WERI-Rb-1 (cell line): ENCODE data around the gene ZNF627.

ENCODE experiments used
- DNase-seq: peaks from one replicate; pipeline ENCODE4 v3.0.0-alpha.2; 2020
- H3K27ac ChIP-seq: fragments of 250-450 bp; sonication (Bioruptor Pico); 2 replicates; pipeline ENCODE4 v1.5.1; 2020; ENCODE audit warnings: mild to moderate bottlenecking, moderate library complexity
- H3K27me3 ChIP-seq: fragments of 250-450 bp; sonication (Bioruptor Pico); 2 replicates; pipeline ENCODE4 v1.5.1; 2021; ENCODE audit warnings: mild to moderate bottlenecking, low read depth, moderate library complexity; ENCODE audit not compliant: insufficient read depth, severe bottlenecking
- H3K36me3 ChIP-seq: fragments of 250-450 bp; sonication (Bioruptor Pico); 2 replicates; pipeline ENCODE4 v1.5.1; 2020; ENCODE audit warnings: mild to moderate bottlenecking, moderate library complexity
- H3K4me3 ChIP-seq: 2 replicates; pipeline ENCODE4 v1.5.1; 2011; ENCODE audit warnings: low read depth, mild to moderate bottlenecking, control low read depth, low read length
- H3K9me3 ChIP-seq: fragments of 250-450 bp; sonication (Bioruptor Pico); 2 replicates; pipeline ENCODE4 v1.5.1; 2021; ENCODE audit warnings: mild to moderate bottlenecking, moderate library complexity; ENCODE audit not compliant: severe bottlenecking
- TF ChIP-seq, protein P1 (sequence below): IDR thresholded peaks from 2 replicates; pipeline ENCODE4 v1.5.1; 2011; ENCODE audit warnings: low read depth, mild to moderate bottlenecking, control low read depth, inconsistent platforms, low read length

Gene ZNF627

DNA sequence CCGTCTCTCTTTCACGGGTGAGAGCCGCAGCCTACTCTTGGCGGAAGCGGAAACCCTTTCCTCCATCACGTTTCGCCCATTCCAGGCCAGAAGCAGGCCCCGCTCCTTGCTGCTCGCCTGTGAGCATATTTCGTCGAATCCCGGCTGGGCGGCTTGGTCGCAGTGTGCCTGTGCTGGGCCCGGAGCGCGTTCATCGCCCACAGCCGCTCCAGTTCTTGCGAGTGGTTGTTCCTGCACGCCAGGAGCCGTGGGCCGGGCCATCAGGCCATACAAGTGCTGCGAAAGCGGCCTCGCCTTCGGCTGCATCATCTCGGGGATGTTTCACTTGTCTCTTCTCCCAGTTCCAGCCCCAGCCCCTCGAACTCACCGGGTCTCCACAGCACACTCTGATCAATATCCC, 65.0 kb downstream of the ZNF627 start:
- Histone ChIP-seq H3K27me3 (no peaks in the 10 kb centered on the region), H3K36me3 (no peaks in the 10 kb centered on the region; the same call in 1 of the 2 replicates), H3K4me3 (no peak overlapping the region), H3K9me3 (no peaks in the 10 kb centered on the region), H3K27ac (no peak overlapping the region)
- TF ChIP-seq, protein P1, sequence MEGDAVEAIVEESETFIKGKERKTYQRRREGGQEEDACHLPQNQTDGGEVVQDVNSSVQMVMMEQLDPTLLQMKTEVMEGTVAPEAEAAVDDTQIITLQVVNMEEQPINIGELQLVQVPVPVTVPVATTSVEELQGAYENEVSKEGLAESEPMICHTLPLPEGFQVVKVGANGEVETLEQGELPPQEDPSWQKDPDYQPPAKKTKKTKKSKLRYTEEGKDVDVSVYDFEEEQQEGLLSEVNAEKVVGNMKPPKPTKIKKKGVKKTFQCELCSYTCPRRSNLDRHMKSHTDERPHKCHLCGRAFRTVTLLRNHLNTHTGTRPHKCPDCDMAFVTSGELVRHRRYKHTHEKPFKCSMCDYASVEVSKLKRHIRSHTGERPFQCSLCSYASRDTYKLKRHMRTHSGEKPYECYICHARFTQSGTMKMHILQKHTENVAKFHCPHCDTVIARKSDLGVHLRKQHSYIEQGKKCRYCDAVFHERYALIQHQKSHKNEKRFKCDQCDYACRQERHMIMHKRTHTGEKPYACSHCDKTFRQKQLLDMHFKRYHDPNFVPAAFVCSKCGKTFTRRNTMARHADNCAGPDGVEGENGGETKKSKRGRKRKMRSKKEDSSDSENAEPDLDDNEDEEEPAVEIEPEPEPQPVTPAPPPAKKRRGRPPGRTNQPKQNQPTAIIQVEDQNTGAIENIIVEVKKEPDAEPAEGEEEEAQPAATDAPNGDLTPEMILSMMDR, result no peak
- no peak for DNase-seq

DNA sequence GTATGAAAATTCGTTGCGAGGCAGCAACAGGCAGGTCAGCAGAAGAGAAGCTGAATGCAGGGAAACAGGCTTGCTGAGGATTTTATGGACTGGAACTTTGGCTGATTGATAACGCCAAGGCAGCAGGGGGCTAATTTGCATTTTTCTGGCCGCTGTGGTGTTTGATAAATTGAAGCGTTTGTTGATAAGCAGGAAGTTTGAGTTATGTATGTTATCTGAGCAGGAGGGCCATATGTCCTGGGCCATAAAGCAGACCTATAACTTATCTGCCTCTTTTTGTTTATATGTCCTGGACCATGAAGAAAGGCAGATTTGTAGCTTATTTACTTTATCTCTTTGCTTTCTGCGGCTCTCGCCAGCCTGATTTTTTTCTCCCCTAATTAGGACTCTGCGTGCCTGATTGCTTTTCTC, 65.9 kb downstream of the ZNF627 start:
- TF ChIP-seq, protein P1, result no peak
- H3K4me3 ChIP-seq, result no peak overlapping the region
- DNase-seq, result no peak
- H3K27ac ChIP-seq, result no peak overlapping the region
- no peaks in the 10 kb centered on the region for H3K9me3 ChIP-seq
- H3K27me3 ChIP-seq, result no peaks in the 10 kb centered on the region
- no peaks in the 10 kb centered on the region; the same call in 1 of the 2 replicates for H3K36me3 ChIP-seq
